Tongue (tissue), 2 donors: ENCODE data around the gene TECTA. TPM values are rescaled to one million over a fixed set of nuclear protein-coding genes. Genes with fewer than 3 reads are reported as not detected.
"Not testable (repeated sequence)": the region's sequence is repeated elsewhere in the genome, so short reads cannot be mapped to it uniquely, and the experiment has no call there.

Experiments used
- DNase-seq: peaks from one replicate; pipeline ENCODE4 v3.0.0-alpha.2; 2015
- total RNA-seq: library from RNA; depleted of rRNA; stranded (reverse); fragments of >200 nt; gene quantifications from one replicate; pipeline ENCODE4 v1.2.3, GENCODE V29; 2014

Gene TECTA
- total RNA-seq, 1 donor from 2014 or later, result 2.1 TPM

GRCh38 chr11:121229495-121230215 lies 128.6 kb downstream of the TECTA start:
- DNase-seq, result no peak

- DNase-seq, result no peak
Observed at GRCh38 chr11:121231576-121232278, 130.7 kb downstream of the TECTA start.

- DNase-seq, result no peak
Observed at GRCh38 chr11:121235057-121235456, 134.0 kb downstream of the TECTA start.

GRCh38 chr11:121236115-121237001 lies 135.3 kb downstream of the TECTA start:
- DNase-seq, result peak; percentile 40

- not testable (repeated sequence) for DNase-seq
Observed at GRCh38 chr11:121237247-121237646, 136.2 kb downstream of the TECTA start.

- peak; percentile 73 for DNase-seq
Observed at GRCh38 chr11:121237686-121238658, 136.9 kb downstream of the TECTA start.

- DNase-seq, result no peak
Observed at GRCh38 chr11:121238956-121239355, 137.9 kb downstream of the TECTA start.

GRCh38 chr11:121240001-121240400 lies 139.0 kb downstream of the TECTA start:
- DNase-seq, result peak; percentile 49

- DNase-seq, result peak; percentile 39
Observed at GRCh38 chr11:121240650-121241303, 139.7 kb downstream of the TECTA start.

Other genes starting within 250 kb of the TECTA start
- 42.8 TPM for gene TBCEL, start 77.1 kb upstream of the TECTA start, total RNA-seq
- gene SC5D, start 191.5 kb downstream of the TECTA start, total RNA-seq, result 37.4 TPM